ENCODE measurements around the gene USP3. TPM values are rescaled to one million over a fixed set of nuclear protein-coding genes. Genes with fewer than 3 reads are reported as not detected.

Gene USP3
- polyA plus RNA-seq, 1 donor from 2014 or later: 42.7 TPM

DNA sequence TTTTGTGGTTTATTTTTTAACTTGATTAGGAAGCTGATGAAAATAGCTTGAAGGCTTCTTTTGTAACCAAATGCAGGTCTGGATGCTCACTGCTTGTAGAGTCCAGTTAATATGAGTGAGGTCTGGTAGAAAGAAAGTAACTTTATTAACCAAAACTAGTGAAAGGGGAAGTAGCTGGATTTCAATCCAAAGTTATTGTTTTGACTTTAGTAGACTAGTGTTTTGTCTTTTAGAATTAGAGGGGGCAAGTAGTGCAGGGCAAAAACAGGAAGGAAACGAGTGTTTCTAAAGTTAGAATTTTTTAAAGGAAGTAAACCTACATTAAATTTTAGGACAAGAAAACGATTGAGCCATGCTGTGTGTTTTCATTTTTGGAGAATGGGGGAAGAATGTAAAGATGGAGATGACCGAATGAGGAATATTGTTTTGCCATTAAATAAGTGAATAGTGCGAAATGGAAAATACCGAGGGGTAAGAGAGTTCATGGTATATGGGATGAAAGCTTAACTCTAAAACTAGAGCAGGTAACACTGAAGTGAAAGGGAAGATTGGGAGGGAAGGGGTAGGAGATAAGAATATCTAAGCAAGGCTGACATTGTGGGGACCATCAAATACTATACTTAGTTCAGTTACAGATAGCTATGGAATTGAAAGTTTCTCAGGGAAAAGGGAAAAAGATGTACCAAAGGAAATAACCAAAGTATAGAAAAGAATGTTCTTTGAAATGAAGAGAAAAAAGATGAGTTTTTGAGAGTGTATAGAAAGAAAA is 40.0 kb downstream of the USP3 start:
- no peaks in the 10 kb centered on the region for H3K27me3 Mint-ChIP-seq
- no peaks in the 10 kb centered on the region for H3K9me3 Mint-ChIP-seq
- H3K4me3 Mint-ChIP-seq: peak overlapping the region; percentile 77 to 94 (median 86)
- peak overlapping the region; percentile 41 to 90 (median 85) for H3K27ac Mint-ChIP-seq
- H3K4me1 Mint-ChIP-seq: peaks cover 48 to 57% (median 57%) of the 10 kb centered on the region in 3 donors
- peaks cover 5% of the 10 kb centered on the region for H3K36me3 Mint-ChIP-seq

- no peak overlapping the region for H3K27ac Mint-ChIP-seq
- peak overlapping the region in 1 of 4 donors; percentile 47 for H3K4me3 Mint-ChIP-seq
- peaks cover 37 to 51% (median 49%) of the 10 kb centered on the region in 3 donors for H3K4me1 Mint-ChIP-seq
- H3K27me3 Mint-ChIP-seq: no peaks in the 10 kb centered on the region
- H3K36me3 Mint-ChIP-seq: peaks cover 5% of the 10 kb centered on the region
- H3K9me3 Mint-ChIP-seq: no peaks in the 10 kb centered on the region
These were observed 41.1 kb downstream of the USP3 start for GRCh38 chr15:63545520-63545919.

DNA sequence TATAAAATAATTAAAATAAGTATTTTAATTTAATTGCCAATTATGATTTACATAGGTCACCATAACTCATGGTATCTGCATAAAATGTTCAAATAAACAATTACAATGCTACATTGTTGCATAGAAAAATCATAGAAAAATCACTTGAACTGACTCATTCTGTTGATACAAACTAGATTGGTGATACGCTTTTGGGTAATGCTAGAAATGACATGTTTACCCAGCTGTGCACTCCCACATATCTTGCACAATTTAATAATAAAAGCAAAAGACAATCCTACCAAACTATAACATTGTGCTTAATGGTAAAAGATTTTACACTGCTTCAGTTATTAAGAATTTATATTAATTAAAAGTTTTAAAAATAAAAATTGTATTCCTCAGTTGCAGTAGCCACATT is 47.0 kb downstream of the USP3 start:
- Mint-ChIP-seq H3K4me1 (peaks cover 20 to 30% (median 29%) of the 10 kb centered on the region in 3 donors), H3K4me3 (no peak overlapping the region), H3K9me3 (no peaks in the 10 kb centered on the region), H3K27ac (no peak overlapping the region), H3K27me3 (no peaks in the 10 kb centered on the region), H3K36me3 (peaks cover 4% of the 10 kb centered on the region)

GRCh38 chr15:63553388-63553791 is 49.0 kb downstream of the USP3 start:
- Mint-ChIP-seq H3K4me3 (no peak overlapping the region), H3K27me3 (no peaks in the 10 kb centered on the region), H3K4me1 (peaks cover 20 to 37% (median 21%) of the 10 kb centered on the region in 3 donors), H3K27ac (no peak overlapping the region), H3K36me3 (peaks cover 4% of the 10 kb centered on the region), H3K9me3 (no peaks in the 10 kb centered on the region)

DNA sequence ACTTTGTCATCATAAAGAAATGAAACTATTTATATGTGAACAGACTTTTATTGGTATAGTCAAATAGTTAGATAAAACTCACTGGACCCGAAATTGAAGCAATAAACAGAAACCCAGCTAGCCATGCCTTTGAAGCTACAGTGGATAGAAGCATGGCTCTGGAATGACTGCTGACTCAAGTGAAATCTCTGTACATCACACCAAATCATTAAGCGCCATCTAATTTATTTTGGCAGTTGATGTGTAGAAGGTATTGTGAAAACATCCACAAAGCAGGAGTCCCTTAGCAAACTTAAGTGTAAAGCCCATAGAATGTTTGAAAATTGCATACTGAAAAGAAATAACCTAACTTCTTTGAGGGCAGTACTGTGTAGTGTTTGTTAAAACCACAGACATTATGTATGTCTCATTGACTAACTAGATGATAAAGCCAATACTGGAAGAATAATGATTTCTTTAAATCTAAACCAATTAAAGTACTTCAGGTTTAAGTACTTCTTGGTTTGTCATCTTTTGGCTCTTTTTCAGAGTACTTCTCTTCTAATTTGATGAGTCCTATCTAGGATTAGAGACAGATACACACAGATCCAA is 50.0 kb downstream of the USP3 start:
- H3K27ac Mint-ChIP-seq: peak overlapping the region in 2 of 3 donors; percentile 16 to 56
- H3K36me3 Mint-ChIP-seq: peaks cover 4% of the 10 kb centered on the region
- H3K27me3 Mint-ChIP-seq: no peaks in the 10 kb centered on the region
- no peaks in the 10 kb centered on the region for H3K9me3 Mint-ChIP-seq
- H3K4me1 Mint-ChIP-seq: peaks cover 20 to 42% (median 22%) of the 10 kb centered on the region in 3 donors
- no peak overlapping the region for H3K4me3 Mint-ChIP-seq

GRCh38 chr15:63555507-63555906 is 51.1 kb downstream of the USP3 start:
- Mint-ChIP-seq H3K9me3 (no peaks in the 10 kb centered on the region), H3K36me3 (peaks cover 4% of the 10 kb centered on the region), H3K27me3 (no peaks in the 10 kb centered on the region), H3K27ac (no peak overlapping the region), H3K4me3 (no peak overlapping the region), H3K4me1 (peaks cover 18 to 45% (median 22%) of the 10 kb centered on the region in 3 donors)

GRCh38 chr15:63556246-63556645 is 51.9 kb downstream of the USP3 start:
- H3K4me3 Mint-ChIP-seq: no peak overlapping the region
- H3K36me3 Mint-ChIP-seq: peaks cover 4% of the 10 kb centered on the region
- no peaks in the 10 kb centered on the region for H3K27me3 Mint-ChIP-seq
- peak overlapping the region in 1 of 3 donors; percentile 17 for H3K27ac Mint-ChIP-seq
- no peaks in the 10 kb centered on the region for H3K9me3 Mint-ChIP-seq
- H3K4me1 Mint-ChIP-seq: peaks cover 21 to 50% (median 22%) of the 10 kb centered on the region in 3 donors

DNA sequence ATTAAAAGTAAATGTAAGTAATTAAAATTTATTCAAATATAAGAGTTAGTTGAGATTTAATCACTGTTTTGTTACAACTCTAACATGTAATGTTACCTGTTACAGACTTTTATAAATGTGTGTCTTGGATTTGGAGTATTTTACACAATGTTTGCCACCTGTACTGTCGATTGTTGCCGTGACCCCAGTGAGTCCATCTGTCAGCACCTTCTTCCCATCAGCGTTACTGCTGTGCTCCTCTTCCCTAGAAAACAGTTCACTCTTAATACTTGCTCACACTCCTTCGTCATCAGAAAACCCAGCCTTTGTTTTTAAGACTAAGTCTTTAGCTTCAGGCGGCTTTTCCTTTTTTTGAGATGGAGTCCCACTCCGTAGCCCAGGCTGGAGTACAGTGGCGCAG is 52.3 kb downstream of the USP3 start:
- H3K27ac Mint-ChIP-seq: no peak overlapping the region
- H3K4me1 Mint-ChIP-seq: peaks cover 21 to 50% (median 22%) of the 10 kb centered on the region in 3 donors
- H3K27me3 Mint-ChIP-seq: no peaks in the 10 kb centered on the region
- no peaks in the 10 kb centered on the region for H3K9me3 Mint-ChIP-seq
- H3K36me3 Mint-ChIP-seq: peaks cover 4% of the 10 kb centered on the region
- H3K4me3 Mint-ChIP-seq: peak overlapping the region in 1 of 4 donors; percentile 30

- H3K9me3 Mint-ChIP-seq: no peaks in the 10 kb centered on the region
- no peak overlapping the region for H3K27ac Mint-ChIP-seq
- peaks cover 3% of the 10 kb centered on the region for H3K36me3 Mint-ChIP-seq
- peaks cover 21 to 41% (median 22%) of the 10 kb centered on the region in 3 donors for H3K4me1 Mint-ChIP-seq
- H3K4me3 Mint-ChIP-seq: no peak overlapping the region
- no peaks in the 10 kb centered on the region for H3K27me3 Mint-ChIP-seq
These were observed 55.4 kb downstream of the USP3 start for GRCh38 chr15:63559753-63560152.

- Mint-ChIP-seq H3K27ac (peak overlapping the region in 2 of 3 donors; percentile 1 to 78), H3K27me3 (no peaks in the 10 kb centered on the region), H3K36me3 (peaks cover 3% of the 10 kb centered on the region), H3K4me1 (peaks cover 15 to 30% (median 23%) of the 10 kb centered on the region in 3 donors), H3K9me3 (no peaks in the 10 kb centered on the region), H3K4me3 (no peak overlapping the region)
These were observed 56.5 kb downstream of the USP3 start for GRCh38 chr15:63560741-63561448.

- H3K27me3 Mint-ChIP-seq: no peaks in the 10 kb centered on the region
- H3K4me3 Mint-ChIP-seq: no peak overlapping the region
- H3K4me1 Mint-ChIP-seq: peaks cover 7 to 18% (median 15%) of the 10 kb centered on the region in 3 donors
These were observed 59.7 kb downstream of the USP3 start for GRCh38 chr15:63564093-63564492.

DNA sequence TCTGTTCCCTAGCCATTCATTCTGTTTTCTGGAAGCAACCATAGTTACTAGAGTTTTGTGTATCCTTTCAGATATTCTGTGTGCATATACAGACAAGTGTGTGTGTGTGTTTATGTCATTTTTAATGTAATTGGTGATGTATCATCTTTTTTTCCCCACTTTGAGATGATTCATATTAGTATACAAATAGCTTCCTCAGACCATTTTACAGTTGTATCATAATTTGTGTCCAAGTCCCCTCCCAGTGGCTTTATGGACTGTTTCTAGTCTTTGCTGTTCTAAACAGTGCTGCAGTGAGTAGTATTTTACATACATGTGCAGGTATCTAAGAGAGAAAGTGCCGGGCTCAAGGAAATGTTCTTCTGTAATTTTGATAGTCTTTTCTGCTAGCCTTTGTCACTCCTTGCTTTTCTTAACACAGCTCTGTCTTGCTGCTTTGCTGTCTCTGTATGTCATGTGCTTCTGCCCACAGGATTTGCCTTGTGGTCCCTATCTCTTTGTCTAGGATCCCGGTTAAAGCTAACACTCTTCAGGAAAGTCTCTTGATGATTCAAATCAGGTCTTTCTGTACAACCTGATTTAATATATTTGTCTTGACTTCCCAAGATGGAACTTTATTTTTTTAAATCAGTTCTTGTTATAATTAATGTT is 61.3 kb downstream of the USP3 start:
- H3K27ac Mint-ChIP-seq: peak overlapping the region in 1 of 3 donors; percentile 92
- H3K4me3 Mint-ChIP-seq: no peak overlapping the region
- no peaks in the 10 kb centered on the region for H3K9me3 Mint-ChIP-seq
- H3K27me3 Mint-ChIP-seq: no peaks in the 10 kb centered on the region
- H3K36me3 Mint-ChIP-seq: peaks cover 3% of the 10 kb centered on the region
- H3K4me1 Mint-ChIP-seq: peaks cover 5 to 15% (median 10%) of the 10 kb centered on the region in 3 donors

More at GRCh38 chr15:63564093-63564492, 59.7 kb downstream of the USP3 start:
- no peaks in the 10 kb centered on the region for H3K9me3 Mint-ChIP-seq
- H3K36me3 Mint-ChIP-seq: peaks cover 3% of the 10 kb centered on the region
- peak overlapping the region in 2 of 3 donors; percentile 19 to 88 for H3K27ac Mint-ChIP-seq

GRCh38 chr15:63572749-63573464 is 68.5 kb downstream of the USP3 start:
- H3K27ac Mint-ChIP-seq: peak overlapping the region; percentile 10 to 64 (median 15)
- no peaks in the 10 kb centered on the region for H3K4me1 Mint-ChIP-seq
- no peak overlapping the region for H3K4me3 Mint-ChIP-seq
- no peaks in the 10 kb centered on the region for H3K36me3 Mint-ChIP-seq
- H3K9me3 Mint-ChIP-seq: no peaks in the 10 kb centered on the region
- no peaks in the 10 kb centered on the region for H3K27me3 Mint-ChIP-seq

DNA sequence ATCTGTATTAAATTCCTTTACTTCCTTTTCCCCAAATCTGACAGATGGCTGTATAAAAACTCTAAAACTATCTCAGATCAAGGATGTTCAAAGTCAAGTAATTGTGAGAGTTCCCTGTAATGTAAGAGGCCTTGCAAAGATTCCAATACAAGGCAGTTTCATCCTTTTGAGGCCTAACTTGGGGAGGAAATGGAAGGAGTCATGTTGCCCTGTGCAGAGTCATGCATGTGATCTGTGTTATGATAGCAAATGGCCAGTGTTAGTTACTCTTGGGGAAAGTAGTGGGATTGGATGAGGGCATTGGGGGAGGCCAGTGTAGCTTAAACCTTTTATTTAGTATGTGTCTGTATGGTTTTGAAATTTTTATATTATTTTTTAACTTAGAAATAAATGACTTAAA is 69.1 kb downstream of the USP3 start:
- H3K36me3 Mint-ChIP-seq: no peaks in the 10 kb centered on the region

More for the DNA sequence above, 69.1 kb downstream of the USP3 start:
- Mint-ChIP-seq H3K27me3 (no peaks in the 10 kb centered on the region), H3K27ac (peak overlapping the region in 2 of 3 donors; percentile 15 to 64), H3K4me1 (no peaks in the 10 kb centered on the region), H3K4me3 (no peak overlapping the region), H3K9me3 (no peaks in the 10 kb centered on the region)

Data from IgD-negative memory B cell (primary cell).